Stimulated activated CD4-positive, alpha-beta T cell treated with anti-CD3 and anti-CD28 coated beads, Interleukin-4, amount 100 ng/mL, for 48 hours (primary cell): ENCODE results near the gene SERPINA6.
"Not testable (repeated sequence)": the region's sequence is repeated elsewhere in the genome, so short reads cannot be mapped to it uniquely, and the experiment has no call there.

Experiments used
- DNase-seq, 2 donors: peaks; one replicate each; pipeline ENCODE4 v3.0.0-alpha.2; 2020; ENCODE audit warnings: low read depth in 2 of 2

Gene SERPINA6

DNA sequence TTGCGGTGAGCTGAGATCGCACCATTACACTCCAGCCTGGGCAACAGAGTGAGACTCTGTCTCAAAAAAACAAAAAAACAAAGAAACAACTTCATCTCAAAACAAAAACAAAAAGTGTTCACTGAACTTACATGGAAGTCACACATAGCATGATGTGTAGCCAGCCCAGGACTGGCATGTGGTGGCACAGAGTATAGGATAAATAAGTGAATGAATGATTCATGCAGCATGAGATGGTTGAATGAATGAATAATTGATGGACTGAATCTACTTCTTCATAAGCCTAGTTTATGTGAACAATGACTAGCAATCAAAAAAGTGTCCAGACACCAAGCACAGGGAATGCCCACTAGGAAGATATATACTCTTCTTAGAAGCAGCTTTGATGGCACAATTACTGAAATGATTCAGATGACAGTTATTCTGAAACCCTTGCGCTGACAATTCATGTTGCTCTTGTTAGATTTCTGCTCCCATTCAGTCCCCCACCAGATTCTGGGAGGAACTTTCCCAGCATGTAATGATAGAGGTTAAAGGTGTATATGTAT is 31.6 kb upstream of the SERPINA6 start:
- DNase-seq = no peak

DNA sequence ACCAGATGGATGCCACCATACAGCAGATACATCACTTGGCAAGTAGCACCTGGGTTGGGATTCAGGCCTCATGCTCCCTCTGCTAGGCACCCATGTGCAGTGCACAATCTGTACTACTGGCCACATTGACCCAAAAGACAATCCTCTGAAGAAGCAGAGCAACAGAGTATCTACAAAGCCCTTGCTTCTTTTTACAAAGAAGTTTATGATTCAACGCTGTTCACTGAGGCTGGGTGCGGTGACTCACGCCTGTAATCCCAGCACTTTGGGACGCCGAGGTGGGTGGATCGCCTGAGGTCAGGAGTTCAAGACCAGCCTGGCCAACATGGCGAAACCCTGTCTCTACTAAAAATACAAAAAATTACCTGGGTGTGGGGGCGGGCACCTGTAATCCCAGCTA is 31.1 kb upstream of the SERPINA6 start:
- DNase-seq = not testable (repeated sequence)

DNA sequence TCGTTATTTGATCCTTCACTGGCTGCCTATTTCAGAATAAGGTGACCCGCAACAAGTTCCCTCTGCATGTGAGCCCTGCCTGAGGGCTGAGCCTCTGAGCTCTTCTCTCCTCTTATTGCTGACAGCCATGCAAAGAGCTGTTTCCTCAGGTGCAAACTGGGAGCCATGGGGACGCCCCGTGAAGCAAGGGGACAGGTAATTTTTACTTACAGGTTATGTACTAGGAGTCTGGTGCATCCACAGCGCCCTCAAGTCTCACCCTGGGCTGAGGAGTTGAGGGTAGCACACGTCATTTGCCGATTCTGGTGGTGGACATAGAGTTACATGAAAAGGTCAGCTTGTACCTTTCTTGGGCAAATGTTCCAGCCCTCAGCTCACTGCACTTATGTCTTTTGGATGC is 26.1 kb upstream of the SERPINA6 start:
- DNase-seq = no peak

DNA sequence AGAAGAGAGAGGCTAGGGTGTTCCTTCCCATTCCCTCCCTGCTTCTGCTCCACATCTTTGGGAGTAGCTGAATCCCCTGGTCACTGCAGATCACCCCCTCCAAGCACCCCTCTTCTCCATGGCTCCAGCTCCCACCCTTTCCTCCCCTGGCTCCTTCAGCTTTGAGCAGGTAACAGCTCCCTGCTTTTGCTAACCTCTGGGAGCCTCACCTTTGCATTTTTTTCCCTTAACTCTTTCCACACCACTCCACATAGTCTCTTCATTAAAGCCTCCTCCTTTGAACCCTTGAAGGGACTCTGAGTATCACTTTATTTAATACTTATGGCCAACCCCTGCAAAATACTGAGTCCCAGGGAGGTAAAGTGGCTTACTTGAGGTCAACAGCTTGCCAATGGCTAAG is 25.7 kb upstream of the SERPINA6 start:
- no peak for DNase-seq

DNA sequence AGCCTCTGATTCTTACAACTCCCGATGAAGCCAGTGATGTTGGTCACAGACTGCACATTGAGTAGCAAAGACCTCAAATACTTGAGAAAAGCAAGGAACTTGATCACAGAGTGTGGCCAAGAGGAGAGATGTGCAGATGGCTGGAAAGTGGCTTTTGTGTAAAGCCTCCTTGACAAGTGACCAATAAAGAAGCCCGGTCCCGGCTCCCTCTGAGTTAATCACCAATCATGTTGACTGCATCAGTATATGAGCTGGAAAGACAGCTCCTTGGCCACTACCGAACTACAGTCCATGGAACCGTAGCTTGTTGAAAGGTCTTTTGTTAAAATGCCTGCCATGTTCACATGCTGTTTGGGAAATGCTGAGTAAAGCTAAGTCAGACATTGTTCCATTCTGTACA is 23.7 kb upstream of the SERPINA6 start:
- DNase-seq = no peak

DNA sequence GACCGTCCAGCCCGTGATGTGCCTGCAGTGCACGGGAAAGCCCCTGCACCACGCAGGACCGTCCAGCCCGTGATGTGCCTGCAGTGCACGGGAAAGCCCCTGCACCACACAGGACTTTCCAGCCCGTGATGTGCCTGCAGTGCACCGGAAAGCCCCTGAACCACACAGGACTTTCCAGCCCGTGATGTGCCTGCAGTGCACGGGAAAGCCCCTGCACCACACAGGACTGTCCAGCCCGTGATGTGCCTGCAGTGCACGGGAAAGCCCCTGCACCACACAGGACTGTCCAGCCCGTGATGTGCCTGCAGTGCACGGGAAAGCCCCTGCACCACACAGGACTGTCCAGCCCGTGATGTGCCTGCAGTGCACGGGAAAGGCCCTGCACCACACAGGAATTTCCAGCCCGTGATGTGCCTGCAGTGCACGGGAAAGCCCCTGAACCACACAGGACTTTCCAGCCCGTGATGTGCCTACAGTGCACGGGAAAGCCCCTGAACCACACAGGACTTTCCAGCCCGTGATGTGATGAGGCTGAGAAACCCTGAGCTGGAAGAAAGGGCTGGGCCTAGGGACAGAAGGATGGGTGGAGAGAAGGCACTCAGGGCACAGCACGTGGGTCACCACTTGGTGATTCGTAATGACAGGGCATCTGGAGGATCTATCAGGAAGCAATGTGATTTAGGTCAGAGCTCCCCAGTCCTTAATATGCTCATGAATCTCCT is 23.1 kb upstream of the SERPINA6 start:
- DNase-seq = peak; percentile 41 to 55

DNA sequence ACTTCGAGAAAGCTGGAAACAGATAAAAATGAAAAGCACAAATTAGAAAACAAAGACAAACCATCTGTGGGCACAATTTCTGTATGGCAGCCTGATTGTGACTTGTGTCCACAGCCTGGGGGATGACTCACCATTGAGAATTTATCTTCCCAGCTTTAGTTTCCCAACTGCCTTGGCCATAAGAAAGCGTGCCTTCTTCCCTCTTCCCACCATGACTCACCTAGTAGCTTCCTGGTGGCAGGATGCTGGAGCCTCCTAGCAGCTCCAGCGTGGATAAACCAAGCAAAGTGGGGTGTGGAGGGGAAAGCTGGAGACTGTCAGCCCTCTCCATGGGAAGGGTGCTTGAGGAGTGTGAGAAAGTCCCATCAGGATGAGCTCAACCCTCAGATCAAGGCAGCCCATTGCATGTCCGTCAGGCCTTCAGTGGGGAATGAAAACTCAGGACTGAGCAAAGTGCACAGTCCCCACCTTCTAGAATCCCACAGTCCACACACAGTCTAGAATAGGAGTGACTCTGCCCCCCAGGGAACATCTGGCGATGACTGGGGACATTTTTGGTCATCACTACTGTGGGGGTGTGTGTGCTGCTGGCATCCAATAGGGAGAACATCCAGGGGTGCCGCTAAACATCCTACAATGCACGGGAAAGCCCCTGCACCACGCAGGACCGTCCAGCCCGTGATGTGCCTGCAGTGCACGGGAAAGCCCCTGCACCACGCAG is 22.4 kb upstream of the SERPINA6 start:
- DNase-seq = no peak

DNA sequence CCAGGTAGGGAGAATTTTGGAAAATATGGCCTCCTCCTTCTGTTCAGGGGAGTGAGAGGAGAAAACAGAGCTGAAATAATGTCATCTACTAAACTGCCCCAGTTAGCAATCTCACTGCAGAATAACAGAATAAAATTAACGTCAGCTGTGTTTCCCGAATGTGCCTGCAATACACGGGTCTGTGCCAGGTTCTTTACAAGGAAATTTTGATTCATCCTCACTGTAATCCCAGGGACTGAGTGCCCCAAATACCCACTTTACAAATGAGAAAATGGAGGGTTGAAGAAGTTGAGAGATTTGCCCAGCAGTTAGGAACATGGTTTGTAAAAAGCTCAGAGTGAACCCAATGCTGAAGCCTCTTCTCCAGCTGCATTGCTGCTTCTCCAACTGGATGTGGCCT is 21.3 kb upstream of the SERPINA6 start:
- no peak for DNase-seq

DNA sequence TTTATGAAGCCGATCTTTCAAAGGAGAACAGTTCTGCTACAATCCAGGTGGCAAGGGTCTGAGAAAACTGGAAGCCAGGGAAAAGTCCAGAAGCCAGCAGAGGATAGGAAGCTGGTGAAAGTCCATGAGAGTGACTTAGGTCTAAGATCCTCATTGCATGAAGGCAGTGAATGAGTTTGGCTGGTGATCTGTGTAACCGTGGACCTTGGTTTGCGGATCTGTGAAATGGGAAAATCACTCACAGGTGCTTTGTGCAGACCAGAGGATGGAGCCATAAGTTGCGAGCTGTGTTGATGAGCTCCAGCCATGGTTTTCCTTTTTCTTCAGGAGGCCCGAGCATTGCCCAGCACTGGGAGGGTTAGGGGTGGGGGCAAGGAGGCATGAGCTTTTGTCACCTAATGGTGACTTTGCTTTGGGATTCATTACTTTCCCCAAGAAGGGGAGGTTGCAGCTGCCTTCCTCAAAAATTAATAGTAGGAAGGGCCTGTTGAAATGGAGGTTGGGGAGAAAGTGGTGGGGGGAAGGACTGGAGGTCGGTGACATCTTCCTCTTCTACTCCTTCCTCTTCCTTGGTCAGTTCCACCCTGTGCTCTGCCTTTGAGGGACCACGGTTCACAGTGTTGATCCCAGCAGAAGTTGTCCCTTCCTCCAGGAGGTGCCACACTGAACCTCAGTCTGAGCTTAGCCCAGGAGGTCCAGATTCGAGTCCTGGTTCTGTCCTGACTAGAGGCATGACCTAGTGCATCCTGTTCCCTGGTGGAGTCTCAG is 20.3 kb upstream of the SERPINA6 start:
- DNase-seq = no peak

DNA sequence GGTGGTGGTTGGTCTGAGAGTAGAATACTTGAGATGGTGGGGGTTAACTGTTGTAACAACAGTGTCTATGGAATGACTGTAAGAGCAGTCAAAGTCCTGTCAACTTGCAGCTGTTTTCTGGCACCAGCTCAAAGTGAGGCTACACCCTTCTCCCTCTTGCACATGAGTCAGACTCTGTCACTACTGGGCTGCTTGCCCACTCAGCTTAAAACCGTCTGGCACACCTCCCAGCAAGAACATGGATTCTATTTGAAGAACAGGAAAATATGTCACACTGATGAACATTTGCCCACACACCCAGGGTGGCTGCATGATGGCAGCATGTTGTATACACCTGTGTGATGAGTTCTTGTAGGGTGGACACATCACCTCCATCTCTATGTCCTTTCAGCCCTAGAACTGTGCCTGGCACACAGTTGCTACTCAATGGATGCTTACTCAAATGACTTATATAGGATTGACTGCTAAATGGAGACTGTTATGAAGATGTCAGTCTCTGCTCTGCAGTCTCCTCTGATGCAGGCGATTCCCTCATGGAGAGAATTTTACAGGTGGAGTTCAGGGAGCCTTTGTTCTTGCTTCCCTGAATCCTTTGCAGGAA is 19.3 kb upstream of the SERPINA6 start:
- DNase-seq = peak in 1 of 2 donors; percentile 16

DNA sequence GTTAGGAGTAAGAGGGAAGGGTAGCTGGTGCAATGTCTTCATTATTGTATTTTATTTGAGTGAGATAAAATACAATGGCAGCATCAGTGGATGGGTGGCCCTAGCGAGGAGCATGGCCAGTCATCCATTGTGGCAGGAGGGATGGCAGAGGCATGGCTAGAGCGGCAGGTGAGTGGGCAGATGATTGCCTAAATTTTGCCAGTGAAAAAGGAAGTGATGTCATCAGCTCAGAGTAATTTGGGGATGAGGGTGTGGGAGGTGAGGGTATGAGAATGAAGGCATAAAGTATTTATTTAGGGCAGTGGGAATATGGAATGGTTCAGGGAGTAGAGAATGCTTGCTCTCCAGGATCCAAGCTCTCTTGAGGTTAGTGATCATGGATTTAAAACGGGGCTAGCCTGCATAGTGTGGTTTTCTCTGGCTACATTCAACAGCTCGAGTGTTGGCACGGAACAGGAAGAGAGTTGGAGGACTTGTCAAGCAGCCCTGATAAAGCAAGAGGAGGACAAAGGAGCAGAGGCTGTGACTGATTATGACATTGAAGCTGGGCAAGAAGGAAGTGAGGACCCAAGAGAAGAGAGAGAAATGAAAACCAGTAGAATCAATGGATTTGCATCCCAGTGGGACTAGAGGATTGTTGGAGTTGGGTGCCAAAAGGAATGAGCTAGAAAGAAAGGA is 18.7 kb upstream of the SERPINA6 start:
- peak in 1 of 2 donors; percentile 2 for DNase-seq

DNA sequence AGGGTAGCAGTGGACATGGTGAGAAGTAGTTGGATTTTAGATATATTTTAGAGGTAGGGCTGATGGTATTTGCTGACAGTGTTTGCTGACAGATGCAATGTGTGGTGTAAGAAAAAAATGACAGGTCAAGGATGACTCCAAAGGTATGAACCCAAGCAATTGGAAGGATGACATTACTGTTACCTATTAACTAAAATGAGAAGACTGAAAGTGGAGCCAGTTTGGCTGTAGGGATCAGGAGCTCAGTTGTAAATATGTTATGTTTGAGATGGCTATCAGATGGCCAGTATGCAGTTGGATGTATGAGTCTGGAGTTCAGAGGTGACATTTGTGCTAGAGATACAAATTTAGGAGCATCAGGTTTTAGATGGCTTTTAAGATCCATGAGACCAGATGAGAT is 17.4 kb upstream of the SERPINA6 start:
- no peak for DNase-seq

DNA sequence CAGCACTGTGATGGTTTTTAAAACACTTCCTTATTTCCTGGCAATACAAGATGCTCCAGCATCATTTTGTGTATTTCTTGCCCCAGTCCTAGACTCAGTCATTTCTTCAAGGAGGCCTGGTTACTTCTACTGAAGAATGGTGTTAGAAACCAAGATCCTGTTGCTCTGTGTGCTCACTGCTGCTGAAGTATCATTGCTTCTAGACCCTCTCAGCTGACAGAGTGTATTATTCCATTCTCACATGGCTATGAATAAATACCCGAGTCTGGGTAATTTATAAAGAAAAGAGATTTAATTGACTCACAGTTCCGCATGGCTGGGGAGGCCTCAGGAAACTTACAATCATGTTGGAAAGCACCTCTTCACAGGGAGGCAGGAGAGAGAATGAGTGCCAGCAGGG is 14.9 kb upstream of the SERPINA6 start:
- DNase-seq = no peak

DNA sequence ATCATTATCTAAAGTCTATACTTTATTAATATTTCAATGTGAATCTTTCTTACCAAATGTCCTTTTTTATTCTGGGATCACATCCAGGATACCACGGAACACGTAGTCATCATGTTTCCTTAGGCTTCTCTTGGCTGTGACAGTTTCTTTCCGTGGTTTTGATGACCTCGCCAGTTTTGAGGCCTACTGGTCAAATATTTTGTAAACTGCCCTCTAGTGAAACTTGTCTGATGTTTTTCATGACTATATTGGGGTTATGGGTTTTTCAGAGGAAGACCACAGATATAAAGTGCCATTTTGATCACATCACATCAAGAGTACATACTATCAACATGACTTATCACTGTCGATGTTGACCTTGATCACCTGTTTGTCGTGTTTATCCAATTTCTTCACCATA is 14.1 kb upstream of the SERPINA6 start:
- peak in 1 of 2 donors; percentile 7 for DNase-seq

DNA sequence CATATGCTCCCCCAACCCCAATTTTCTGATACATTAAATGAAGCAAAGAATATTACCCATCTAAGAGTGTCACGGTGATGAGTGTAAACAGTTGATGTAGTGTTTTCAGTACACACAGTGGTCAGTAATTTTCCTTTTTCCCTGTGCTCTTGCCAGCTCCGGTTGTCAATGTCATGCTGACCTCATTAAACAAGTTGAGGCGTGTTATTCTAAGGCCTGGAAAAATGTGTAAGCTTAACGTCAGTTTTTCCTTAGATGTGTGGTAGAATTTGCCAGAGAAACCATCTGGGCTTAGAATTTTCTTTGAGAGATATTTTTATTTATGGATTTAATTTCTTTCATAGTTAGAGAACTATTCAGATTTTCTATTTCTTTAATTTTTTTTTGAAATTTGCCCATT is 11.7 kb upstream of the SERPINA6 start:
- no peak for DNase-seq

DNA sequence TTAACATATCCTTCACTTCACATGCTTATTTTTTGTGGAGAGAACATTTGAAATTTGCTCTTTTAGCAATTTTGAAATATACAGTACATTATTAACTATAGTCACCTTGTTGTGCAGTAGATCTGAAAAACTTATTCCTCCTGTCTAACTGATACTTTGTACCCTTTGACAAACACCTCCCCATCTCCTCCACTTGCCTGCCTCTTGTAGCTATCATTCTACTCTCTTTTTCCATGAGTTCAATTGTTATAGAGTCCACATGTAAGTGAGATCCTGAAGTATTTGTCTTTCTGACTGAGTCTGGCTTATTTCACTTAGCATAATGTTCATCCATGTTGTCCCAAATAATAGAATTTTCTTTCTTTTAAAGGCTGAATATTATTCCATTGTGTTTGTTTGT is 9.5 kb upstream of the SERPINA6 start:
- no peak for DNase-seq

DNA sequence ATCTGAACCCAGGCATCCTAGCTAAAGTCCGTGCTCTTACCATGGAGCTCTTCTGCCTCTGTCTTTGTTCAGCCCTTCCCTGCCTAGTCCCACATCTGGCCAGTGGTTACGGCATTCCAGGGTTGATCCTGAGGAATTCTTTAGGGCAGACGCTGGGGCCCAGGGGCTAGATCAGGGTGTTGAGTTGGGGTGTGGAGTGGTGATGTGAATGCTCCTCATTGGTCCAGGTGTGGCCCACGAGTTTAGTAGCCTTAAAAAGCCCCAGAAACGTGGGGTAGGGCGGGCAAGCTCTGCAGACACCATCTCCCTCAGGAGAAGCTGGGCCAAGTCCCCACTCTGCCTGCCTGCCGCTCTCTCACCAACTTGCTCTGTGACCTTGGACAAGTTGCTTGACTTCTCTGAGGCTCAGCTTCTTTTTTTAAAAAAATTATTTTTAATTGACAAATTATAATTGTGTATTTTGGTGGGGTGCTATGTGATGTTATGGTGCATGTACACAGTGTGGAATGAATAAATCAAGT is 9.0 kb upstream of the SERPINA6 start:
- DNase-seq = no peak

DNA sequence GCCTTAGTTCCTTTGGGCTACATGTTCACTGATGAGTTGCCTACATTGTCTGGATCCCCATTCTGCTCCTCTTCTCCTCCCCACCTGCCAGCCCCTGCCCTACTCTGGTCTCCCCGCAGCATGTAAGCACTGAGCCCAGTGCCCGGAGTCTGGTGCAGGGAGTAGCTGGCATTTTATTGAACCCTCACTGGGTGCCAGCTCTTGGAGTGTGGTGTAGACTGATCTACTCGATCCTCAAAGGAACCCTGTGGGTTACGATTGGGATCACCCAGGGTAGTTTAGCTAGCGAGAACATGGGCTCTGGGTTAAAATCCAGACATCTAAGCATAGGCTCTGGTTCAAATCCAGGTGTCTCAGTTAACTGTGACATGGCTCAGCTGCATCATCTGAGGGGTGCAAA is 8.3 kb upstream of the SERPINA6 start:
- no peak for DNase-seq

DNA sequence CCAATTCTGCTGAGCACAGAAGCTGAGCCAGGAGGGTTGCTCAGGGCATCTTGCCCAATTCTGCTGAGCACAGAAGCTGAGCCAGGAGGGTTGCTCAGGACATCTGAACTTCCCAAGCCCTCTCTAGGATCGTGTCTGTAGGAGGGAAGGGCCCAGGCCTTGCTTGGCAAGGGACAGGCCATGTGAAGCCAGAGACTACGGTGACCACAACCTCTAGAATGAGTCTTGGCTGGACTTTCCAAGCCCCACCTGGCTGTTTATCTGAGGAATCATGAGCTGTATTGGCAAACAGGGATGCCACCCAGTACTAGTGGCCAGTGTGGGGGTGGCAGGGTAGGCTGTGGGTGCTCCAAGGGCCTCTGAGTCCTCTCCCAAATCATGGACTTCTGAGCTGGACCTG is 7.7 kb upstream of the SERPINA6 start:
- no peak for DNase-seq

DNA sequence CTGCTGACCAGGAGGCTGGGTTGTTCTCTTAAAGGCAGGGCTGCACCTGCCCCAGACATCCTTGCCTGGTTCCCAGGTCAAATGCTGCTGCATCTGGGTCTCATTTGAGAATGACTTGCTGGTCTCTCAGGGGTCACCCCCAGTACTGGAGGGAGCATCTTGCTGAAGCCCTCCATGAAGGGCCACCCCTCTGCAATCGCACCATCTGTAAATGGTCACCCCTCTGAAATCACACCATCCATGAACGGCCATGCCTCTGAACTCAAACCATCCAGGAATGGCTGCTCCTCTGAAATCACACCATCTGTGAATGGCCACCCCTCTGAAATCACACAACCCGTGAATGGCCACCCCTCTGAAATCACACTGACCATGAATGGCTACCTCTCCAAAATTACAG is 7.3 kb upstream of the SERPINA6 start:
- DNase-seq = no peak

DNA sequence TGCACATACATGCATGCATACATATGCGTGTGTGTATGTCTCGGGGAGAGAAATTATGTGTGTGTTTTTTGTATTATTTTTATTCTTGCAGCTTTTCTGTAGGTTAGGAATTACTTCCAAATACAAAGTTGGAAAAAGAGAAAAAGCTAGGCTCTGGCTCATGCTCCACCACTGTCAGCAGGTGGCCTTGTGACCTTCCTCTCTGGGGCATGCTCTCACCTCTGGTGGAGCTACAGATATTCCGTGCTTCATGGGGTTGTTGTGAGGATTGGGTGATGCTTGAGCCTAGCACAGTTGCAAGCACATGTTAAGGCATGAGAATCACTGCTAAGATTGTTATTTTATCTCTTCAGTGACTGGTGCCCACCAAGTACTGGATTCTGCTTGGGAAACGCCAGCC is 6.7 kb upstream of the SERPINA6 start:
- no peak for DNase-seq
